ENCODE measurements around the gene EPHX1. TPM values are rescaled to one million over a fixed set of nuclear protein-coding genes. Genes with fewer than 3 reads are reported as not detected.
"Not testable (repeated sequence)": the region's sequence is repeated elsewhere in the genome, so short reads cannot be mapped to it uniquely, and the experiment has no call there.

The EPHX1 gene
- polyA plus RNA-seq, 4 donors: 7.6 to 39.1 (median 16.7) TPM

DNA sequence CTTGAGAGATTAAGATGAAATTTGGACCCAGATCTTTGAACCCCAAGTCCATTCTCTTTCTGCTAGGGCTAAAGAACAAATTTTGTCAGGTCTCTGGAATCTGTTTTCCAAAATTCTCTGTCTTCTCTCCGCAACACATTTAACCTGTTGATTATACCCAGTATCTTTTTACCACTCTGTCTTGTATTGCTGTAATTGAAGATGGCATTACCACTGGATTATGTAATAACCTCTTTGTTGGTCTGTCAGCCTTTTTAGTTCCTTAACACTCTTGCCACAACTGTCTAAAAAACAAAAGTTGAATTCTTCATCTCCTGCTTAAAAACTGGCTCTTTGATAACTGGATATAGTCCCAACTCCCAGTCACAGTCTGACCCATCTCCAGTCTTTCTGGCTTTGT lies 29.3 kb upstream of the EPHX1 start:
- Histone ChIP-seq H3K9me3 (ENCODE audit: control insufficient read depth in 2 of 2, insufficient read depth in 1 of 2, low read depth in 1 of 2, low read length in 1 of 2) (no peaks in the 10 kb centered on the region), H3K27ac (ENCODE audit: low read depth in 1 of 3, low read length in 2 of 3) (no peak overlapping the region), H3K27me3 (ENCODE audit: control insufficient read depth in 3 of 3, insufficient read depth in 3 of 3, low read length in 3 of 3) (no peaks in the 10 kb centered on the region), H3K4me3 (ENCODE audit: low read depth in 1 of 3, low read length in 3 of 3) (no peak overlapping the region), H3K4me1 (ENCODE audit: control insufficient read depth in 3 of 3, insufficient read depth in 2 of 3, low read depth in 1 of 3, low read length in 2 of 3) (peaks cover 3 to 7% (median 4%) of the 10 kb centered on the region in 3 donors), H3K36me3 (ENCODE audit: control insufficient read depth in 3 of 3, insufficient read depth in 2 of 3, low read depth in 1 of 3, low read length in 3 of 3) (peaks cover 0 to 22% (median 5%) of the 10 kb centered on the region in 3 donors)
- 96 to 100% (median 96%) methylated on average over 1 of the region's 1 CpG for whole genome bisulfite sequencing, 3 donors
- DNase-seq: no peak
- FAIRE-seq: no peak

DNA sequence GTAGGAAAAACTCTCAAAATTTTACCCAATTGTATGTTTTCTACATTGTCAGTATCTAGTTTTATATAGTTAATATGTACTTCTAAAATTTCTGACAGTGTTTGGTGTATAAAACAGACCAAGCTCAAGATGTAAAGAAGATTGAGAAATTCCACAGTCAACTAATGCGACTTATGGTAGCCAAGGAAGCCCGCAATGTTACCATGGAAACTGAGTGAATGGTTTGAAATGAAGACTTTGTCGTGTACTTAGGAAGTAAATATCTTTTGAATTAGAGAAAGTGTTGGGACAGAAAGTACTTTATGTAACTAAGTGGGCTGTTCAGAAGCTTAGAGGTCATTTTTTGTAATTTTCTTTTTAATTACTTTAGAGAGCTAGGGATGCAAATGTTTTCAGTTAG lies 20.8 kb upstream of the EPHX1 start:
- peaks cover 0 to 19% of the 10 kb centered on the region in 2 donors for H3K9me3 ChIP-seq (ENCODE audit: control insufficient read depth in 2 of 2, insufficient read depth in 1 of 2, low read depth in 1 of 2, low read length in 1 of 2)
- H3K36me3 ChIP-seq (ENCODE audit: control insufficient read depth in 3 of 3, insufficient read depth in 2 of 3, low read depth in 1 of 3, low read length in 3 of 3): peaks cover 3 to 46% (median 25%) of the 10 kb centered on the region in 3 donors
- DNase-seq; H3K4me1 ChIP-seq (ENCODE audit: control insufficient read depth in 3 of 3, insufficient read depth in 2 of 3, low read depth in 1 of 3, low read length in 2 of 3); H3K27ac ChIP-seq (ENCODE audit: low read depth in 1 of 3, low read length in 2 of 3); H3K4me3 ChIP-seq (ENCODE audit: low read depth in 1 of 3, low read length in 3 of 3); H3K27me3 ChIP-seq (ENCODE audit: control insufficient read depth in 3 of 3, insufficient read depth in 3 of 3, low read length in 3 of 3); FAIRE-seq: not testable (repeated sequence)
- WGBS, 3 donors: 75 to 100% (median 90%) methylated on average over 1 to 3 of the region's 3 CpGs

DNA sequence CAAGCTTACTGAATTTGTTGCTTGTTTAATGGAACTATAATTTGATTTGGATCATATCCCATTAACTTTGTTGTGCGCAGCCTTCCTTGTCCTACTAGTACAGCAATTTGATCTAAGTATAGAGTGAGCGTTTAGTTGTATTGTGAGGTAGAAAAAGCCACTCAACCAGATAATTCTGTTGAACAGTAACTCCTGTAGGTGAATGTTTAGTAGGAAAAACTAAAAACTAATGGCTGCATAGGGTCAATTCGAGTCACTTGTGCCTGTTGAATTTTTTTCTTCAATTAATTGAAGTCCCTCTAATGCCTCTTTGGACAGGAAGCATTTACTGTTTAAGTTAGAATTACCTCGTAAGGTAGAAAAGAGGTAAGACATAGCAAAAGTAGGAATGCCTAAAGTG lies 15.0 kb upstream of the EPHX1 start:
- H3K4me3 ChIP-seq (ENCODE audit: low read depth in 1 of 3, low read length in 3 of 3): no peak overlapping the region
- 97 to 100% (median 97%) methylated on average over 4 of the region's 4 CpGs for WGBS, 3 donors
- peaks cover 0 to 21% of the 10 kb centered on the region in 2 donors for H3K9me3 ChIP-seq (ENCODE audit: control insufficient read depth in 2 of 2, insufficient read depth in 1 of 2, low read depth in 1 of 2, low read length in 1 of 2)
- H3K36me3 ChIP-seq (ENCODE audit: control insufficient read depth in 3 of 3, insufficient read depth in 2 of 3, low read depth in 1 of 3, low read length in 3 of 3): peaks cover 0 to 18% (median 10%) of the 10 kb centered on the region in 3 donors
- no peak overlapping the region for H3K27ac ChIP-seq (ENCODE audit: low read depth in 1 of 3, low read length in 2 of 3)
- no peaks in the 10 kb centered on the region for H3K4me1 ChIP-seq (ENCODE audit: control insufficient read depth in 3 of 3, insufficient read depth in 2 of 3, low read depth in 1 of 3, low read length in 2 of 3)
- H3K27me3 ChIP-seq (ENCODE audit: control insufficient read depth in 3 of 3, insufficient read depth in 3 of 3, low read length in 3 of 3): no peaks in the 10 kb centered on the region
- DNase-seq (no peak), FAIRE-seq (no peak)

DNA sequence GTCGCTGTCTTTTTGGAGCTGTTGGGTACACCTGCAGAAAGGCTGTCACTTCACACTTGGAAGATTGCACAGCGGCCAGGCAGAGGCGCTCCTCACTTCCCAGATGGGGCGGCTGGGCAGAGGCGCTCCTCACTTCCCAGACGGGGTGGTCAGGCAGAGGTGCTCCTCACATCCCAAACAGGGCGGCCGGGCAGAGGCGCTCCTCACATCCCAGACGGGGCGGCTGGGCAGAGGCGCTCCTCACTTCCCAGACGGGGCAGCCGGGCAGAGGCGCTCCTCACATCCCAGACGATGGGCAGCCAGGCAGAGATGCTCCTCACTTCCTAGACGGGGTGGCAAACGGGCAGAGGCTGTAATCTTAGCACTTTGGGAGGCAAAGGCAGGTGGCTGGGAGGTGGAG lies 13.8 kb upstream of the EPHX1 start:
- H3K4me3 ChIP-seq (ENCODE audit: low read depth in 1 of 3, low read length in 3 of 3); FAIRE-seq; H3K4me1 ChIP-seq (ENCODE audit: control insufficient read depth in 3 of 3, insufficient read depth in 2 of 3, low read depth in 1 of 3, low read length in 2 of 3); H3K27me3 ChIP-seq (ENCODE audit: control insufficient read depth in 3 of 3, insufficient read depth in 3 of 3, low read length in 3 of 3); DNase-seq; H3K27ac ChIP-seq (ENCODE audit: low read depth in 1 of 3, low read length in 2 of 3): not testable (repeated sequence)
- 97 to 98% (median 97%) methylated on average over 17 to 18 of the region's 18 CpGs for WGBS, 3 donors
- peaks cover 0 to 15% of the 10 kb centered on the region in 2 donors for H3K9me3 ChIP-seq (ENCODE audit: control insufficient read depth in 2 of 2, insufficient read depth in 1 of 2, low read depth in 1 of 2, low read length in 1 of 2)
- peaks cover 0 to 16% (median 5%) of the 10 kb centered on the region in 3 donors for H3K36me3 ChIP-seq (ENCODE audit: control insufficient read depth in 3 of 3, insufficient read depth in 2 of 3, low read depth in 1 of 3, low read length in 3 of 3)

DNA sequence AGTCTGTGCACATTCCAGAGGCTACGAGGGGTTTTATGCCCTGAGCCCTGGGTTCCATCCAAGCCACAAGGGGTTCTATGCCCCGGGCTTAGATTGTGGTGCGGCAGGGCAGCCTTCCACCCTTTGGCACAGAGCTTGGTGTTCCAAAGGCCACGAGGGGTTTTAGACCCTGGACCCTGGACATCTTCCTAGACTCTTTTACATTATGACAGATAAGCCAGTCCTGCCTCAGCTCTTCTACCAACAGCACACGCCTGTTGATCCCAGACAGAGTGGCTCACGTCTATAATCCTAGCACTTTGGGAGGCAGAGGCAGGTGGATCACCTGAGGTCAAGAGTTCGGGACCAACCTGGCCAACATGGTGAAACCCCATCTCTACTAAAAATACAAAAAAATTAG lies 8.8 kb upstream of the EPHX1 start:
- H3K4me3 ChIP-seq (ENCODE audit: low read depth in 1 of 3, low read length in 3 of 3); H3K27ac ChIP-seq (ENCODE audit: low read depth in 1 of 3, low read length in 2 of 3); FAIRE-seq; DNase-seq; H3K36me3 ChIP-seq (ENCODE audit: control insufficient read depth in 3 of 3, insufficient read depth in 2 of 3, low read depth in 1 of 3, low read length in 3 of 3); H3K27me3 ChIP-seq (ENCODE audit: control insufficient read depth in 3 of 3, insufficient read depth in 3 of 3, low read length in 3 of 3); H3K4me1 ChIP-seq (ENCODE audit: control insufficient read depth in 3 of 3, insufficient read depth in 2 of 3, low read depth in 1 of 3, low read length in 2 of 3); H3K9me3 ChIP-seq (ENCODE audit: control insufficient read depth in 2 of 2, insufficient read depth in 1 of 2, low read depth in 1 of 2, low read length in 1 of 2): not testable (repeated sequence)
- 61 to 93% (median 73%) methylated on average over 7 of the region's 7 CpGs for whole genome bisulfite sequencing, 3 donors

DNA sequence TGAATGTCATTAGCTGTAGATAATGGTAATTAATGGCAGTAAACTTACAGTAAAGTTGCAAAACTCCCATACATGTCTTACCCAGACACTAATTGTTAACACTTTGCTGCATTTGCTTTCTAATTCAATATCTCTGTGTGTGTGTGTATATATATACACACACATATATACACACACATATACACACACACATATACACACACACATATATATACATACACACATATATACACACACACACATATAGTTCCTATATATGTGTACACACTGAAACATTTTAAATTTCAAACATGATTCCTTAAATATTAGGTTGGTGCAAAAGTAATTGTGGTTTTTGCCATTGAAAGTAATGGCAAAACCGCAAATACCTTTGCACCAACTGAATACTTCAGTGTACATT lies 3.7 kb upstream of the EPHX1 start:
- 82 to 100% (median 98%) methylated on average over 1 of the region's 1 CpG for WGBS, 3 donors
- peaks cover 0 to under 1% (median 0%) of the 10 kb centered on the region in 3 donors for H3K27me3 ChIP-seq (ENCODE audit: control insufficient read depth in 3 of 3, insufficient read depth in 3 of 3, low read length in 3 of 3)
- no peaks in the 10 kb centered on the region for H3K36me3 ChIP-seq (ENCODE audit: control insufficient read depth in 3 of 3, insufficient read depth in 2 of 3, low read depth in 1 of 3, low read length in 3 of 3)
- no peak overlapping the region for H3K27ac ChIP-seq (ENCODE audit: low read depth in 1 of 3, low read length in 2 of 3)
- FAIRE-seq (no peak), DNase-seq (no peak)
- no peak overlapping the region for H3K4me3 ChIP-seq (ENCODE audit: low read depth in 1 of 3, low read length in 3 of 3)
- peaks cover 0 to 5% (median 2%) of the 10 kb centered on the region in 3 donors for H3K4me1 ChIP-seq (ENCODE audit: control insufficient read depth in 3 of 3, insufficient read depth in 2 of 3, low read depth in 1 of 3, low read length in 2 of 3)
- no peaks in the 10 kb centered on the region for H3K9me3 ChIP-seq (ENCODE audit: control insufficient read depth in 2 of 2, insufficient read depth in 1 of 2, low read depth in 1 of 2, low read length in 1 of 2)

DNA sequence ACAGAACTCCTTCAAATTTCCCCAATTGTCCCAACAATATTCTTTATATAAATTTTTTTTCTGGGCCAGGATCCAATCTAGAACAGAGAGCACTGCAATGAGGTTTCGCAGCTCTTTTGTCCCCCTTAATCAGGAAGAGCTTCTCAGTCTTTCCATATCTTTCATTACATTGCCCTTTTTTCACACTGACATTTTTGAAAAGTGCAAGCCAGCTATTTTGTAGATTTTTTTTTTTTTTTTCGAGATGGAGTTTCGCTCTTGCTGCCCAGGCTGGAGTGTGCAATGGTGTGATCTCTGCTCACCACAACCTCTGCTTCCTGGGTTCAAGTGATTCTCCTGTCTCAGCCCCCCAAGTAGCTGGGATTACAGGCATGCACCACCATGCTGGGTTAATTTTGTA lies 3.2 kb upstream of the EPHX1 start:
- H3K9me3 ChIP-seq (ENCODE audit: control insufficient read depth in 2 of 2, insufficient read depth in 1 of 2, low read depth in 1 of 2, low read length in 1 of 2); H3K27ac ChIP-seq (ENCODE audit: low read depth in 1 of 3, low read length in 2 of 3); H3K4me1 ChIP-seq (ENCODE audit: control insufficient read depth in 3 of 3, insufficient read depth in 2 of 3, low read depth in 1 of 3, low read length in 2 of 3); H3K4me3 ChIP-seq (ENCODE audit: low read depth in 1 of 3, low read length in 3 of 3); H3K27me3 ChIP-seq (ENCODE audit: control insufficient read depth in 3 of 3, insufficient read depth in 3 of 3, low read length in 3 of 3); FAIRE-seq; H3K36me3 ChIP-seq (ENCODE audit: control insufficient read depth in 3 of 3, insufficient read depth in 2 of 3, low read depth in 1 of 3, low read length in 3 of 3); DNase-seq: not testable (repeated sequence)
- WGBS, 3 donors: 95 to 99% (median 96%) methylated on average over 3 of the region's 3 CpGs

DNA sequence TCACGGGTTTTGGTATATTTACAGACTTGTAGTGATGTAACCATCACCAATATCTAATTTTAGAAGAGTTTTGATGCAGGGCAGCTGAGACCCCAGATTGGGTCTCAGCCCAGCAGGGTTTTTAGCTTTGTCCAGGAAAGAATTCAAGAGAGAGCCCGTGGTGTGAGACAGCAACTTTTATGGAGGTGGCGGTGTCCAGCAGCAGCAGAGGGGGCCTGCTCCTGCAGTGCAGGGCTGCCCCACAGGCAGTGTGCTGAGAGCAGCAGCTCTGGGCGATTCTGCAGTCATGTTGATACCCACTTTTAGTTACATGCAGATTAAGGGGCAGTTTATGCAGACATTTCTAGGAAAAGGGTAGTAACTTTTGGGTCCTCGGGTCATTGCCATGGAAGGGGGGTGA lies 1.8 kb upstream of the EPHX1 start:
- no peak overlapping the region for H3K4me3 ChIP-seq (ENCODE audit: low read depth in 1 of 3, low read length in 3 of 3)
- no peaks in the 10 kb centered on the region for H3K9me3 ChIP-seq (ENCODE audit: control insufficient read depth in 2 of 2, insufficient read depth in 1 of 2, low read depth in 1 of 2, low read length in 1 of 2)
- no peak overlapping the region for H3K27ac ChIP-seq (ENCODE audit: low read depth in 1 of 3, low read length in 2 of 3)
- FAIRE-seq: no peak
- no peak for DNase-seq
- H3K36me3 ChIP-seq (ENCODE audit: control insufficient read depth in 3 of 3, insufficient read depth in 2 of 3, low read depth in 1 of 3, low read length in 3 of 3): peaks cover 0 to 5% (median 0%) of the 10 kb centered on the region in 3 donors
- WGBS, 3 donors: 81 to 92% (median 86%) methylated on average over 5 of the region's 5 CpGs
- H3K4me1 ChIP-seq (ENCODE audit: control insufficient read depth in 3 of 3, insufficient read depth in 2 of 3, low read depth in 1 of 3, low read length in 2 of 3): peaks cover 0 to 15% (median 2%) of the 10 kb centered on the region in 3 donors
- peaks cover 0 to 4% (median 0%) of the 10 kb centered on the region in 3 donors for H3K27me3 ChIP-seq (ENCODE audit: control insufficient read depth in 3 of 3, insufficient read depth in 3 of 3, low read length in 3 of 3)
